GM21360 (cell line): ENCODE measurements around the gene TAMALIN.
"Not testable (repeated sequence)": the region's sequence is repeated elsewhere in the genome, so short reads cannot be mapped to it uniquely, and the experiment has no call there.

Experiments
- ATAC-seq: cut with Tn5 transposase; IDR thresholded peaks from one replicate; pipeline ENCODE4 v1.9.1; 2021; ENCODE audit warnings: mild to moderate bottlenecking, moderate library complexity; ENCODE audit not compliant: unreplicated experiment

Gene TAMALIN

DNA sequence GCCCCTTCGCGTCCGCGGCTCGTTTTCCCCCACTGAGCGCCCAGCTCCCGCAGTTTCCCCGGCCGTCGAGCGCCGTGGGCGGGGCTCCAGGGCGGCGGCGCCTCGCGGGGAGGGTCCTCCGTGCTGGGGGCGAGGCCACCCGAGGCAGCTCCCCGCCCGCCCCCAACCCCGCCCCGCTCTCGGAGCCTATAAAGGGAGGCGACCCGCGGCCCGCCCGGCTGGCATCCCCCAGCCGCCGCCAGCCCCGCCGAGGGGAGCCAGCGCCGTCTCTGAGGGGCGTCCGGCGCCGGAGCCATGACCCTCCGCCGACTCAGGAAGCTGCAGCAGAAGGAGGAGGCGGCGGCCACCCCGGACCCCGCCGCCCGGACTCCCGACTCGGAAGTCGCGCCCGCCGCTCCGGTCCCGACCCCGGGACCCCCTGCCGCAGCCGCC is at the start of gene TAMALIN:
Gene TAMALIN (plus strand): TSS at position 221 of the 432 bp plus-strand sequence. CDS start 74 bp downstream, at position 295.
- no peak for ATAC-seq

DNA sequence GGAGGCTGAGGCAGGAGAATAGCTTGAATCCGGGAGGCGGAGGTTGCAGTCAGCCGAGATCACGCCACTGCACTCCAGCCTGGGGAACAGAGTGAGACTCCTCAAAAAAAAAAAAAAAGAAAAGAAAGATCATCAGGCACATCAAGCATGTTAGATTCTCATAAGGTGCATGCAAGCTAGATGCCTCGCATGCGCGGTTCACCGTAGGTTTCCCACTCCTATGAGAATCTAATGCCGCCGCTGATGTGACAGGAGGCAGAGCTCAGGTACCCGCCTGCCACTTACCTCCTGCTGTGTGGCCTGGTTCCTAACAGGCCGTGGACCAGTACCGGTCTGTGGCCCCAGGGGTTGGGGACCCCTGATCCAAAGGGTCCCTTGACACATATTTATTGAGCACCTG is 48.2 kb upstream of the TAMALIN start:
- ATAC-seq = no peak

DNA sequence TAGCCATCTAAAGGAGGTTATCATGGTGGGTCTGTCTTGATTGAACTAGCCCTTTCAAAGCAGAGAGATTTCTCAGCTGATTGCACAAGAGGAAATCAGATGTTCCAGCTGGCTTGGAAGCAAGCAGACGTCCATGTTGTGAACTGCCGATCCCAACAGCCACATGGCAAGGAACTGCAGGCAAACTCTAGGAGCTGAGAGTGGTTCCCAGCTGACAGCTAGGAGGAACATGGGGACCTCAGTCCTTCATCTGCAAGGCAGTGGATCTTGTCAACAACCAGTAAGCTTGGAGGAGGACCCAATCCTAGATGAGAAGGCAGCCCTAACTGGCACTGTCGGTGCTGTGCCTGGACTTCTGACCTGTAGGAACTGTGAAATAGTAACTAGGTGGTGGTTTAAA is 47.5 kb upstream of the TAMALIN start:
- ATAC-seq = no peak

DNA sequence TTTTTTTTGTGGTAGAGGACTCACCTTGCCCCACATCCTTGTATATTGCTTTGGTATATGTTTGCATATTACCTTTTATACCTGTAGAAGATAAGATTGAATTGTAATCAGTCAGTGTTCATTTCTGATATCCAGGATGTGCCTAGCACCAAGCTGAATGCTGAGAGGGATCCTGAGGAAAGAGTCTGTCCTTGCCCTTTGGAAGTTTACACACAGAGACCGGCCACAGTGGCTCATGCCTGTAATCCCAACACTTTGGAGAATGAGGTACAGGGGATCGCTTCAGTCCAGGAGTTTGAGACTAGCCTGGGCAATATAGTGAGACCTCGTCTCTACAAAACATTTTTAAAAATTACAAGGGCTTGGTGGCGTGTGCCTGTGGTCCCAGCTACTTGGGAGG is 46.8 kb upstream of the TAMALIN start:
- no peak for ATAC-seq

DNA sequence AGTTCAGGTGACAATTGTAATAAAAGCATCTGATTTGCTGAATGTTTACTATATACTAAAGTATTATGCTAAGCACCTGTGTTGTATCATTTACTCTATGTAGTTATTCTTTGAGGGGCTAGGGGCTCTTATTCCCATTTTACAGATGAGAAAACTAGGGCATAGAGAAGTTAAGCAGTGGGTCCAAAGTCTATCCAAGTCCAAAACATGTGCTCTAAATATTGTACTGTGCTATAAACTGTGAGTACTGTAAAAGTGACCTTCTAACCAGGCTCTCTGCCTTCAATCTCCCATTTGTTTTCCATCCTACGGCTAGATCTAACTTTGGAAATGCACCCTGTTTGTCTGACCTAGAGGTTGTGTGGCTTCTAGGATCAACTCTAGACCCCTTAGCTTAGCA is 46.3 kb upstream of the TAMALIN start:
- ATAC-seq = no peak

DNA sequence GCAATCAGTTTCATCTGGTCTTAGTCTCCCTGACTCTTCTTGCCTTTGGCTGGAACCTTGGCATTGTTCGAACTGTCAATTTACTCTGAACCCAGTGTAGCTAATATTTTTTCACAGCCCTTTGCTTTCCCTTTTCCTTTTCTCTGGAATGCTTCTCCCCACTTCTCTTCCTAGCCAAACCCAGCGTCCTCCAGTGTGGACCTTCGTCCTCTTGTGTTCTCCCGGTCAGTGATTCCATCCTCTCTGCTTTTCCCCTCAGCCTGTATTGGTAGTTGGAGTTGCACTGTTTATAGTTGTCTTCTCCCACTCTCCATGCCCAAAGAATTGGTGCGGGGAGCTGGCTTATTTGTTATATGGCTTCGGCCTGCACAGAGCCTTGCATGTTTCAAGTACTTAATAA is 45.9 kb upstream of the TAMALIN start:
- ATAC-seq = no peak

DNA sequence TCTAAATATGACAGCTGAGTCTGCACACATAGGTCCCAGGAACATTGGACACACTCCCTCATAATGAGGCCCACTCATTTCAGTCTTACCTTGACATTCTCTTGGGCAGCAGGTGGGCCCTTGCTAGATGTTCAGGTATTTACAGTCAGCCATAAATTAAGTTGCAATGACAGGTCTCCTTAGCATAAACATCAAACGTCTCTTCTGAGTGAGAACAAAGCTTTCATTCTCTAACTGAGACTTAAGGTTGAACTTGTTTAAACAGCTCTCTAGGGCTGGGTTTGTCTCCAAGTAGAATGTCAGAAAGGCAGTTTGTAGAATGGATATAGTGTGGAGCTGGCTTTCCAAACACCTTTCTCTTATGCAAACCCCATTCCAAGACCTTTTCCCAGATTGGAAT is 44.9 kb upstream of the TAMALIN start:
- no peak for ATAC-seq

DNA sequence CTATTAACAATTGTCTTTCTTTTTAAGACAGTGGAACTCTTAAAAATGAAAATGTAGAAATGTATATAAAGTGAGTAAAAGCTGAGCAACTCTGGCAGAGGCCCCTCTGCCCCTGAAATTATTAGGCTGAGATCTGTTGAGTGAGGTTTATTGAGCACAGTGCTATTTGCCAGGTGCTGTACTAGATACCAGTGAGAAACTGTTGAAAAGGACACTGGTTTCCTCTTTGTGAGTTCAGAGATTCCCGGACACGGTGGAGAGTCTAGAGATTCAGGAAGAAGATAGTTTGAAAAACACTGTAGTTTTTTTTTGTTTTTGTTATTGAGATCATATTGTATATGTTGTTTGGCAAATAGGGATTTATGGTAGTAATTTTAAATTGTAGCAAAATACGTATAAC is 44.0 kb upstream of the TAMALIN start:
- no peak for ATAC-seq

DNA sequence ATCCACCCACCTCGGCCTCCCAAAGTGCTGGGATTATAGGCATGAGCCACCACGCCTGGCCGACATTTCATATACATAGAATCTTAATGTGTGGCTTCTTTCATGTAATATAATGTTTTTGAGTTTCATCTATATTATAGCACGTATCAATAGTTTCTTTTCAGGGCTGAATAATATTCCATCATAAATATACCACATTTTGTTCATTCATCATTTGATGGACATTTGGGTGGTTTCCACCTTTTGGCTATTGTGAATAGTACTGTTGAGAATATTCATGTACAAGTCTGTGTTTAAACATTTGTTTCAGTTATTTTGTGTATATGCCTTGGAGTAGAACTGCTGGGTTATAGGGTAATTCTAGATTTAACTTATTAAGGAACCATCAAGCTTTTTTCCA is 43.3 kb upstream of the TAMALIN start:
- ATAC-seq = no peak

DNA sequence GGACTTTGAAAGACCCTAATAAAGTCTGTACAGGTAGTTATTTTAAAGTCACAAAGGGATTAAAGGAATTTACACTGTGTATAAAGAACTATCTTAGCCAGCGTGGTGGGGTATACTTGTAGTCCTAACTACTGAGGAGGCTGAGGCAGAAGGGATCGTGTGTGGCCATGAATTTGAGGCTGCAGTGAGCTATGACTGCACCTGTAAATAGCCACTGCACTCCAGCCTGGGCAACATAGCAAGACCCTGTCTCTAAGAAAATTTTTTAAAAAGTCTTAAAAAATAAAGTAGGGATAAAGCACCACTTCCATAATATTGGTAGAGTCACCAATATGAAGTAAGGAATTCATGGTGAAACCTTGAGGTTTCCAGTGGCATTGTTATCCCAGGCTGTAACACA is 37.1 kb upstream of the TAMALIN start:
- ATAC-seq = no peak

DNA sequence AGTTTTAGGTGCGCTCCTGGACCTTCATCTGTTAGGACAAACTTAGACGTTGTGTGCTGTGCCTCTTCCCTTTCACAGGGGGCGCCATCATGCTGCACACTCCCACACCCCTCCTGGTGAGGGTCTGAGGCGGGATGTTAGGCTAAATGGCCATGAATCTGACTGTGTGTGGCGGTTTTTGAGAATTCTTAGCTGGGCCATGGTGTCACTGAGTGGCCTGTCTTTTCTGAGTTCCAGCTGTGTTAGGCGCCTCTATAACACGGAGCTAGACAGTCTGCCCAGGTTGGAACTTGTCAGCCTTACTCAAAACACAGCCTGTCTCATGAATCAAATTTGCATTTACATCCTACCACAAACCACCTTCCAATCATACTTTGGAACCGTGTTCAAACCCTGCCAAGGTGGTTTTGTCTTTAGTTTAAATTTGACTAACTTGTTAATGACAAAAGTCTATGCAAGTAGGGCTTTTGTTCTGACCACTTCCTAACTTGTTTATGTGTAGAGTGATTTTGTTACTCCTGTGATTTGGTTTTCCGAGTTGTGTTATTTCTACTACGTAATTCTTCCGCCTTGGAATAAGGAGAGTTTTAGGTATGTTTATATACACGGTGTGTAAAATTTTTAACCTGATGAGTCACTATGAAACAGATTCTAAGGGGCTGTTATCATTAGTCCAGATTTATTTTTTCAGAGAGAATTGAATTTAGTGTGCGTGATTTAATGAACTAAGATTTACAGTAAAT is 35.7 kb upstream of the TAMALIN start:
- ATAC-seq = peak; percentile 92

DNA sequence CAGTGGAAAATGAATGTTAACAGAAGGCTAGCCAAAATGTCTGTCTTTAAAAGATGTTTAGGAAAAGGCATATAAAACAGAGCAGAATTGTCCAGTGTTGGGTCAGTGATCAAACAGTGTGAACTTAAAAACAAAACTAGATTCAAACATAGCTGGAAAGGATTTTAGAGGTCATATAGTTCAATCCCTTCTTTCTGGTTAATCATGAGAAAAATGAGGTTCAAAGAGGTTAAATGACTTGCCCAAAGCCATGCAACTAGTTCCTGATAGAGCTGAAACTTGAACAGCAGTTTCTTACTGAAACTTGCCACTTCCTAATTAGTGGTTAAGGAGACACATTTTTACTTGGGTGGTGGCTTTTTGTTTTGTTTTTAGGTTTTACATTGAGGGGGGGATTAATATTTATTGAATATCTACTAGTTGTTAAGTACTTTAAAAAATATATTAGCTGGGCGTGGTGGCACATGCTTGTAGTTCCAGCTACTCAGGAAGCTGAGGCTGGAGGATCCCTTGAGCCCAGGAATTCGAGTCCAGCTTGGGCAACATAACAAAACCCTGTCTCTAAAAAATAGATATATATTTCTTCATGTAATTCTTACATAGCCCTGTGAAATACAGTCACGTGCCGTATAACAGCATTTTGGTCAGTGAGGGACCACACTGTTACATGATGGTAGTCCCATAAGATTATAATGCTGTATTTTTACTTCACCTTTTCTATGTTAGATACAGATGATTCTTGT is 34.9 kb upstream of the TAMALIN start:
- no peak for ATAC-seq

DNA sequence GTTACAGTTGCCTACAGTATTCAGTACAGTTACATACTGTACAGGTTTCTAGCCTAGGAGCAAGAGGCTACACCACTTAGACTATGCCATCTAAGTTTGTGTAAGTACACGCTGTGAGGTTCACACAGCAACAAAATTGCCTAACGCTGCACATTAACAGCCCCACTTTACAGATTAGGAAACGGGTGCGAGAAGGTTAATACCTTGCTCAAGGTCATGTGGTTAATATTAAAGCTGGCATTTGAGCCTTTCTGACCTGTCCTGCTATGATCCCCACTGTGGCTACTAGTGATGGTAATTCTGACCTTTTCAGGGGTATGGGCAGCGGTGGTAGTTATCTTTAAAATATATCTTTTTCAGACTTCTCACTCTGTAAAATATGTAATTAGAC is 34.3 kb upstream of the TAMALIN start:
- no peak for ATAC-seq

DNA sequence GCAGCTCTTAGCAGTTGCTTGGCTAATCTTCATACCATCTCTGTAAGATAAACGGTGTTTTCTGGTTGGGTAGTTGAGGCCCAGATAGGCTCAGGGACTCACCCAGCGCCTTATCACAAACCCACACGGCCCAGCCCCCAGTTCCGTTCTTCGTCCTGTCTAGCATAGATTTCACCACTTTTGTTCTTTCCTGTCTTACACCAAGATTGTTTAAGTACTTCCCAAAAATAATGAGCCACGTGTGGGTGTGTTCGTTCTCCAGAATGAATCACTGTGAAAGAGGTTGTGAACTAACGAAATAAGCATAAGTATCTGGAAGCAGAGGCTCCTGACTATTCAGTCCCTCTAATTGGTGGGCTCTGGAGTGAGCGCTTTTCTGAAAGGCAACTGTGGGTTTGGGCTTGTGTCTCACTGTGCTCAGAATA is 33.9 kb upstream of the TAMALIN start:
- ATAC-seq = no peak

DNA sequence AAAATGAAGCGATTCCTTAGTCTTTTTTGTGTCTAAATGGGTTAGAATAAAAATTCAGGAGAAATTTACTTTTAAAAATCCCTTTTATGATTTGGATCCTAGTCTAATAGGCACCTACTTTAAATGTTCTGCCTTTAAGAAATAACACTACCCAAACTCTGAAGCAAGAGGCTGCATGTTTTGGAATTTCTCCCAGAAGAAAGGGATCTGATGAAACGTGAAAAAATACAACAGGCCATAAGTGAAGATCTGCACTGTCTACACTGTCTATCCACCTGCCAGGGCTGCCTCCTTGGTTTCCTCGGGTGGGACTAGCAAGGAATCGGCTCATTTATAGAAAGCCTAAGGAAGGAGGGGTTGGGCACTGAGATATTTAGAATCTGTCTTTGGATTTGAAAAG is 33.2 kb upstream of the TAMALIN start:
- ATAC-seq = no peak

DNA sequence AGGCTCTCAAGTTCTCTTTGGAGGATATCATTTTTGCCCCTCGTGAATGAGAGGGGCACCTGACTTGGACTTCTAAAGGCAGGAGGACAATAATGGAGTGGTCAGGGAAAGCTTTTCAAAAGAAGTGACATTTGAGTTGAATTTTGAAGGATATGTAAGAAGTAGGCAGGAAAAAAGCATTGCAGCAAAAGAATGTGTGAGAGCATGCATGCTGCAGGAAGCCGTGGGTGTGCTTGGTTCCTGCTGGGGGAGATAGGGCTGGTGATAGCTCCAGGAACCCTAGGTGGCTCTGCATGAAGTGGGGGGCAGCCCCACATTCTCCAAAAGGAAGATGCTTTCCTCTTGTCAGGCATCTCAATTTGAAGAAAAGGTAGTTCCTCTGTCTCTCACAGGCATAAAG is 32.1 kb upstream of the TAMALIN start:
- no peak for ATAC-seq

DNA sequence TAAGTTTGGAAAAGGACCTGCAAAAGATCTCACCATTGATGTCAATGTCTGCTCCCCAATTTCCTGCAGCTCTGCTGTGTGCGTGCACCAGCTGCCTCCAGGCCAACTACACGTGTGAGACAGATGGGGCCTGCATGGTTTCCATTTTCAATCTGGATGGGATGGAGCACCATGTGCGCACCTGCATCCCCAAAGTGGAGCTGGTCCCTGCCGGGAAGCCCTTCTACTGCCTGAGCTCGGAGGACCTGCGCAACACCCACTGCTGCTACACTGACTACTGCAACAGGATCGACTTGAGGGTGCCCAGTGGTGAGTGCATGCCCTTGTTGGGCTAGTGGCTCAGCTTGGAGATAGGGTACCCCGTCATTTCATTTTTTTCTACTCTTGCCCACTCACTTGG is 31.6 kb upstream of the TAMALIN start:
- no peak for ATAC-seq

DNA sequence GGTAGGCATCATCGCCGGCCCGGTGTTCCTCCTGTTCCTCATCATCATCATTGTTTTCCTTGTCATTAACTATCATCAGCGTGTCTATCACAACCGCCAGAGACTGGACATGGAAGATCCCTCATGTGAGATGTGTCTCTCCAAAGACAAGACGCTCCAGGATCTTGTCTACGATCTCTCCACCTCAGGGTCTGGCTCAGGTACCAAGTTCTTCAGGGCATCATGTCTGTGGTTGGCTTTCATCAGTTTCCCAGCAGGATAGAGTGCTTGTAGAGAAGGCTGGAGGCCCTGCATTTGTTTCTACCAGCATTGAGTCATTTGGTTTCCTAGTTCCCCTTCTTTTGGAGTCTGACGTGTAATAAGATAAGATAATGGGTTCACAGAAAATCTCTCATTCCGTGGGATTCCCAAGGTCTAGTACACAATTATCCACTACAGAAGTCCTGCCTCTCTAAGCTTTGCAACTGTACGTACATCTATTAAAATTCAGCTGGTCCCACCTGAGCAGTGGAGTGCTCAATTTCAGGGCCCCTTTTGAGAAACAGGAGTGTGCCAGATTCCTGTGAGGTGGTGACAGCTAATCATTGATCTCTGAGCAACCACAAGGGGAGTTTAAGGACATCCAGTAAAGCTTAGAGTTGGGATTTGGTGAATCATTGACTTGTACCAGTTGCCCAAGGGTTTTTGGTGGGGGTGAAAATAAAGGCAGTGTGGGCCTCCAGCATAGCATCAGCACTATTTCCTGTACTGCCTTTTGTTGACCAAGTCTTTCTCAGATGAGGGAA is 30.2 kb upstream of the TAMALIN start:
- ATAC-seq = no peak

DNA sequence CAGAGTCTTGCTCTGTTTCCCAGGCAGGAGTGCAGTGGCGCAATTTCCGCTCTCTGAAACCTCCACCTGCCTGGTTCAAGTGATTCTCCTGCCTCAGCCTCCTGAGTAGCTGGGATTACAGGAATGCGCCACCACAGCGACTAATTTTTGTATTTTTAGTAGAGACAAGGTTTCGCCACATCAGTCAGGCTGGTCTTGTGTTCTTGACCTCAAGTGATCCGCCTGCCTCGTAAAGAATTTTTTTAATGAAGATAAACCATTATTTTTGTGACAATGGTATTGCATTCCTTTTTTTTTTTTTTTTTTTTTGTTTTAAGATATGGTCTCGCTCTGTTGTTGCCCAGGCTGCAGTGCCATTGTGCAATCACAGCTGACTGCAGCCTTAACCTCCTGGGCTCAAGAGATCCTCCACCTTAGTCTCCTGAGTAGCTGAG is 29.4 kb upstream of the TAMALIN start:
- ATAC-seq = no peak

DNA sequence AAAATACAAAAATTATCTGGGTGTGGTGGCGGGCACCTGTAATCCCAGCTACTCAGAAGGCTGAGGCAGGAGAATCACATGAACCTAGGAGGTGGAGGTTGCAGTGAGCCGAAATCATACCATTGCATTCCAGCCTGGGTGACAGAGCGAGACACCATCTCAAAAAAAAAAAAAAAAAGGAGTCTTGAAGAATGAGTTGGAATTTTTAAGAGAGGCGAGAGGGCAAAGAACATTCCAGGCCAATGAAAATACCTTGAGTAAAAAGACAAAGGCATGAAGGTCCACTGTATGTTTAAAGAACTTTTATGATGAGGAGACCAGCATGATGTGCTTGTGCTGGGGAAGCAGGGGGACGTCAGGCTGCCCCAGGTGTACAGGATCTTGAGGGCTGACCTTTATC is 27.4 kb upstream of the TAMALIN start:
- not testable (repeated sequence) for ATAC-seq

DNA sequence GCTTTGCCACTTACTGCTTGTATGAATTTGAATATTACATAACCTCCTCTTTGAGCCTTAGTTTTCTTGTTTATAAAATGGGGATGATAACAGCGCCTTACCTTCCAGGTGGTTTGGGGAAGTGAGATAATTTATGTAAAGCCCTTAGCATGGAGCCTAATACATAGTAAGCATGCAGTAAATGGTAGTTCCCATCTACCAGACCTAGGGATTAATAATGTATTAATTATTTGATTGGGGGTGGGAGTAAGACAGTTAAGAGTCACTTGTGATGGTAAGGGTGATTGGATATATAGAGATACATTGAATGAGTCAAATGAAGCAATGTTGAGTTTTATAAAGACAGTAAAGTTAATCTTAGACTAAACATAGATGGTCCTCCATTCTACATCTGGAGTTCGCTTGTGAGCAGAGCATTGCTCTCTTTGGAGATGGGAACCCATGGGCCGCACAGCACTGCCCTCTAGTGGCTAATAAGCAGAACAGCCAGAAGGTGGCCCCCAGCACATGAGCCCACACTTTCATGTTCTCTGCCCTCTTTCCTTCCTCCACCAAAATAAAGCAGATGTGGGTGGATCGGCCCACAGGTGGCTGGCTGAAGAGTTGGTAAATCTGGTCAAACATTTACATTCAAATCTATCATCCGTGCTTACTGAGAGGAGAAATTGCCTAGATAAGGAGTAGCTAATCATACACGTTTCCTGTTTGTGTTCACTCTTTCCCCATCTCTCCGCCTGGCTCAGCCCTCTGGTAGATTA is 26.5 kb upstream of the TAMALIN start:
- peak; percentile 72 for ATAC-seq
